Prostate gland (tissue), 2 donors: ENCODE measurements around the gene MBOAT2. TPM values are rescaled to one million over a fixed set of nuclear protein-coding genes. Genes with fewer than 3 reads are reported as not detected.

Source experiments
- DNase-seq: peaks from one replicate; pipeline ENCODE4 v3.0.0-alpha.2; 2019; ENCODE audit warnings: low spot score
- H3K27ac ChIP-seq, 2 donors: fragments of 200-600 bp; sonication (generic); 2 replicates each; pipeline ENCODE4 v1.5.1; 2017 to 2019
- H3K27me3 ChIP-seq: fragments of 200-600 bp; sonication (generic); replicated peaks from 2 replicates; pipeline ENCODE4 v1.5.1; 2019; ENCODE audit not compliant: insufficient read depth
- H3K36me3 ChIP-seq, 2 donors: fragments of 200-600 bp; sonication (generic); 1 replicate in 1 of 2; 2 replicates in 1 of 2; pipeline versions ENCODE4 v1.5.1 to v1.8.1; 2017 to 2019
- H3K4me1 ChIP-seq: fragments of 200-600 bp; sonication (generic); replicated peaks from 2 replicates; pipeline ENCODE4 v1.5.1; 2019
- H3K4me3 ChIP-seq, 2 donors: fragments of 200-600 bp; sonication (generic); 2 replicates each; pipeline ENCODE4 v1.5.1; 2017 to 2019
- H3K9me3 ChIP-seq: fragments of 200-600 bp; sonication (generic); 2 replicates; pipeline ENCODE4 v1.5.1; 2017
- POLR2A ChIP-seq: fragments of 450-650 bp; IDR thresholded peaks from one replicate; pipeline ENCODE4 v1.6.1; 2016; ENCODE audit warnings: antibody characterized with exemption, mild to moderate bottlenecking
- POLR2AphosphoS5 ChIP-seq: sonication (generic); formaldehyde crosslinking; IDR thresholded peaks from one replicate; pipeline ENCODE4 v1.6.1; 2017; ENCODE audit warnings: antibody characterized with exemption
- WGBS: methylation state at CpG from one replicate; pipeline ENCODE4 v1.1.5; 2018; 5-methylcytosine and 5-hydroxymethylcytosine counted together
- intact Hi-C: fragments of 100-400 bp; cut with DNase I; formaldehyde crosslinking; loops from one replicate; pipeline ENCODE4 v1.14.2; 2022
- total RNA-seq, 2 donors: library from RNA; depleted of rRNA; stranded (reverse); fragments of >200 nt; gene quantifications; one replicate each; pipeline ENCODE4 v1.1.0, GENCODE V29; 2016
- TF ChIP-seq, protein P1 (sequence below), 4 experiments: fragments of 200-600 bp in 2 of 4; fragments of 450-650 bp in 2 of 4; sonication (generic) in 2 of 4; IDR thresholded peaks; 1 replicate in 3 of 4; 2 replicates in 1 of 4; pipeline ENCODE4 v1.5.1; 2016 to 2019; ENCODE audit warnings: antibody characterized with exemption in 4 of 4, mild to moderate bottlenecking in 2 of 4, moderate library complexity in 2 of 4

MBOAT2 gene
- total RNA-seq, 2 donors from 2014 or later: 20.3 to 40.2 TPM

DNA sequence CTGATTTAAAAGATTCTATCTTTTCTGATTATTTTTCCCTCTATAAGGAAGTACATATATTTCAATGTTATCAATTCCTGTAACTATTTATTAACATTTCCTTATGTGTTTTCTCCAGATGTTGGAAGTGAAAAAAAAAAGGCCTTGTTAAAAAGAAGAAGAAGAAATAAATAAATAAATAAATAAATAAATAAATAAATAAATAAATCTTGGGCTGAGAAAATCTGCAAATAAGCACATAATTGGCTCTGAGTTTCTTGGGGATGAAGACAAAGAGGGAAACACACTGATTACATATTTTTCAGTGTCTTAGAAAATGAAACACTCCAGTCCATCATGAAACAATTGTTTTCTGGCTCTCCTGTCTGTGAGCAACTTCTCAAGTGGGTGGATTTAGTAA, 21.1 kb upstream of the MBOAT2 start:
- H3K27me3 ChIP-seq: no peaks in the 10 kb centered on the region
- no peaks in the 10 kb centered on the region for H3K4me1 ChIP-seq
- no peak overlapping the region for H3K4me3 ChIP-seq
- intact Hi-C loops: no loop called here
- H3K36me3 ChIP-seq: no peaks in the 10 kb centered on the region
- H3K27ac ChIP-seq: no peak overlapping the region
- H3K9me3 ChIP-seq: no peaks in the 10 kb centered on the region
- no peak for TF ChIP-seq POLR2AphosphoS5
- TF ChIP-seq, protein P1, sequence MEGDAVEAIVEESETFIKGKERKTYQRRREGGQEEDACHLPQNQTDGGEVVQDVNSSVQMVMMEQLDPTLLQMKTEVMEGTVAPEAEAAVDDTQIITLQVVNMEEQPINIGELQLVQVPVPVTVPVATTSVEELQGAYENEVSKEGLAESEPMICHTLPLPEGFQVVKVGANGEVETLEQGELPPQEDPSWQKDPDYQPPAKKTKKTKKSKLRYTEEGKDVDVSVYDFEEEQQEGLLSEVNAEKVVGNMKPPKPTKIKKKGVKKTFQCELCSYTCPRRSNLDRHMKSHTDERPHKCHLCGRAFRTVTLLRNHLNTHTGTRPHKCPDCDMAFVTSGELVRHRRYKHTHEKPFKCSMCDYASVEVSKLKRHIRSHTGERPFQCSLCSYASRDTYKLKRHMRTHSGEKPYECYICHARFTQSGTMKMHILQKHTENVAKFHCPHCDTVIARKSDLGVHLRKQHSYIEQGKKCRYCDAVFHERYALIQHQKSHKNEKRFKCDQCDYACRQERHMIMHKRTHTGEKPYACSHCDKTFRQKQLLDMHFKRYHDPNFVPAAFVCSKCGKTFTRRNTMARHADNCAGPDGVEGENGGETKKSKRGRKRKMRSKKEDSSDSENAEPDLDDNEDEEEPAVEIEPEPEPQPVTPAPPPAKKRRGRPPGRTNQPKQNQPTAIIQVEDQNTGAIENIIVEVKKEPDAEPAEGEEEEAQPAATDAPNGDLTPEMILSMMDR (IDR thresholded peaks at IDR 0.05): no peak
- TF ChIP-seq POLR2A: no peak
- no peak for DNase-seq

DNA sequence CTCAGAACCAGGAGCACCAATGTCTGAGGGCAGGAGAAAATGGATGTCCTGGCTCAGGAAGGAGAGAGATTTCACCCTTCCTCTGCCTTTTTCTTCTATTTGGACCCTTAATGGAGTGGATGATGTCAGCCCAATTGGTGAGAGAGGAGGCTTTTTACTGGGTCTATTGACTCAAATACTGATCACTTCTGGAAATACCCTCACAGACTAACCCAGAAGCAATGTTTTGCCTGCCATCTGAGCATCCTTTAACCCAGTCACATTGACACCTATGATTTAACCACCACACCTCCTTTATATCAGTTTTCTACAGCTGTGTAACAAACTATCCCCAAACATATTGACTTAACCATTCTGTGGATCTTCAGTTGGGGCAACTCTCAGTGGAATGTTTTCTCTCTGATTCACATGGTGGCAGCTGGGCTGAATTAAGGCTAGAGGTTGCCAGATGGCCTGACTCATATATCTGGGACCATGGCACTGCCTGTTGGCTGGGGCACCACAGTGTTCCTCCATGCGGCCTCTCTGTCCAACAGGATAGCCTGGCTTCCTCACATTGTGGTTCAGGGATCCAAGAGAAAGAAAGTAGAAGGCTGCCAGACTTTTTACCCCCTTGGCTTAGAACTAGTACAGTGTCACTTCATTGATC, 18.2 kb upstream of the MBOAT2 start:
- no peaks in the 10 kb centered on the region for H3K27me3 ChIP-seq
- intact Hi-C loops: no loop called here
- no peak overlapping the region for H3K4me3 ChIP-seq
- no peaks in the 10 kb centered on the region for H3K4me1 ChIP-seq
- DNase-seq: no peak
- TF ChIP-seq POLR2AphosphoS5 (no peak), POLR2A (no peak)
- TF ChIP-seq, protein P1 (IDR thresholded peaks at IDR 0.05): no peak
- no peaks in the 10 kb centered on the region for H3K9me3 ChIP-seq
- no peak overlapping the region for H3K27ac ChIP-seq
- no peaks in the 10 kb centered on the region for H3K36me3 ChIP-seq
- WGBS: 83% methylated on average over 1 of the region's 1 CpG

DNA sequence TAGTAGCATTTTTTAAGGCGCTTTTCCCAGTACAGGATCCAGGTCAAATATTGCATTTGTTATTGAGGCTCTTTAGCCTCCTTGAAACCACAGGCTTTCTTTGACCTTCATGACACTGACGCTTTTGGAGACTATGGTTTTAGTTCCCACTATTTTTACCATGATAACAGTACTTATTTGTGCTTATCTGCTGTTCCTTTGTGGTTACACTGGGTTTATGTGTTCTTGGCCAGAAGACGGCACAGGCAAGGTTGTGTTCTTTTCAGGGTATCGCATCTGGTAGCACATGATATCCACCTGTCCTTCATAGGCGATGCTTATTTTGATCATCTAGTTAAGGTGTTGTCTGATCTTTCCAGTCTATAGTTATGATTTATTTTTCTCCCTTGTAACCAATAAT, 16.8 kb upstream of the MBOAT2 start:
- Histone ChIP-seq H3K4me3 (no peak overlapping the region), H3K9me3 (no peaks in the 10 kb centered on the region), H3K4me1 (no peaks in the 10 kb centered on the region), H3K27me3 (no peaks in the 10 kb centered on the region), H3K27ac (no peak overlapping the region), H3K36me3 (no peaks in the 10 kb centered on the region)
- WGBS: 93% methylated on average over 5 of the region's 5 CpGs
- intact Hi-C loops: no loop called here
- DNase-seq: no peak
- no peak for TF ChIP-seq POLR2A
- TF ChIP-seq, protein P1 (IDR thresholded peaks at IDR 0.05): no peak
- TF ChIP-seq POLR2AphosphoS5: no peak

DNA sequence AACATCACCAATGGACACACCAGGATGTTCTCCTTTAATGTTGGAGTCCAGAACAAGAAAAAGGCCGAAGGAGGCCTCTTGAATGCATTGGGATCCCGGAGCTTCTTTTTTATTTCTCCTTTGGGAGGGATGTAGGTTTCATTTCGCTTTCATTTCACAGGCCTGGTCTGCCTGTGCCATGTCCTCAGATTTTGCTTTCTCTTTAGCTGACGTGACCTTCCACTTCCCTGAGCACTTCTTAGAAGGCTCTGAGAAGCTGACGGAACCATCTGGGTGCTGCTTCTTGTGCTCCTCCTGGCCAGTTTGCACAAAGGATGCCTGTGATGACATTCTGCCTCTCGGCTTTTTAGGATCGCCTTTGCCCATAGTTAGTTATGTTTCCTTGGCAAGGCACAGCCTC, 15.1 kb upstream of the MBOAT2 start:
- no peak overlapping the region for H3K27ac ChIP-seq
- WGBS: 85% methylated on average over 7 of the region's 7 CpGs
- intact Hi-C loops: no loop called here
- no peaks in the 10 kb centered on the region for H3K27me3 ChIP-seq
- H3K9me3 ChIP-seq: no peaks in the 10 kb centered on the region
- no peaks in the 10 kb centered on the region for H3K36me3 ChIP-seq
- no peak overlapping the region for H3K4me3 ChIP-seq
- H3K4me1 ChIP-seq: no peaks in the 10 kb centered on the region
- no peak for DNase-seq
- TF ChIP-seq POLR2A (no peak), POLR2AphosphoS5 (no peak)
- TF ChIP-seq, protein P1 (IDR thresholded peaks at IDR 0.05): no peak

DNA sequence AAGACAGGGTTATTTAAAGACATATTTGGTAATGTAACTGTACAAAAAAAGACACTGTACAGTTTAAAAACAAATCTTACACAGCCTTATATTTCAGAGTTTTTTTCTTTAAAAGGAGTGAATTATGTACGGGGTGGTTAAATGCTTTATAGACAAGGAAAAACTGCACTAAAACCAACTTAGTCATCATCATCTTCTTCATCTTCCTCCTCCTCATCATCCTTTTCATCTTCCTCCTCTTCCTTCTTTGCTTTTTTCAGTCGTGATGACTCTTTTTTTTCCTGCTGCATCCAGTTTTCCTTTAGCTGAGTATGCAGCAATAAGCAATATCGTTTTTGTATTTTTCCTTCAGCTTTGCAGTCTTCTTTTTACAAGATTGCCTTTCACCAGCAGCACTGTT, 14.6 kb upstream of the MBOAT2 start:
- no peak overlapping the region for H3K4me3 ChIP-seq
- no peak for DNase-seq
- intact Hi-C loops: no loop called here
- no peaks in the 10 kb centered on the region for H3K27me3 ChIP-seq
- H3K4me1 ChIP-seq: no peaks in the 10 kb centered on the region
- no peaks in the 10 kb centered on the region for H3K9me3 ChIP-seq
- 68% methylated on average over 3 of the region's 3 CpGs for WGBS
- TF ChIP-seq, protein P1 (IDR thresholded peaks at IDR 0.05): no peak
- TF ChIP-seq POLR2AphosphoS5 (no peak), POLR2A (no peak)
- no peaks in the 10 kb centered on the region for H3K36me3 ChIP-seq
- H3K27ac ChIP-seq: no peak overlapping the region
